ENCODE data around the gene TMEM117.

DNA sequence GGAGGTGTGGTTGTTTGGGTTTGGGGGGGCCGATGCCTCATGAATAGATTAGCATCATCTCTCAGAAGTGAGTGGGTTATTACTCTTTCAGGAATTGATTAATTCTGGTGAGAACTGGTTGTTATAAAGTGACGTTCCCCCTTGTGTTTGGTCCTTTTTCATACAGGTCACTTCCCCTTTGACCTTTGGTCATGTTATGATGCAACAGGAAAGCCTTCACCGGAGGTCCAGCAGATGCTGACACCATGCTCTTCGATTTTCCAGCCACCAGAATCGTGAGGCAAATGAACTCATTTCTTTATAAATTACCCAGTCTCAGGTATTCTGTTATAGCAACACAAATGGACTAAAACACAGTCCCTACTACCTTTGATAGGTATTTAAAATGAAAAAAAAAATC is 600.9 kb downstream of the TMEM117 start:
- TF ChIP-seq, protein P1, sequence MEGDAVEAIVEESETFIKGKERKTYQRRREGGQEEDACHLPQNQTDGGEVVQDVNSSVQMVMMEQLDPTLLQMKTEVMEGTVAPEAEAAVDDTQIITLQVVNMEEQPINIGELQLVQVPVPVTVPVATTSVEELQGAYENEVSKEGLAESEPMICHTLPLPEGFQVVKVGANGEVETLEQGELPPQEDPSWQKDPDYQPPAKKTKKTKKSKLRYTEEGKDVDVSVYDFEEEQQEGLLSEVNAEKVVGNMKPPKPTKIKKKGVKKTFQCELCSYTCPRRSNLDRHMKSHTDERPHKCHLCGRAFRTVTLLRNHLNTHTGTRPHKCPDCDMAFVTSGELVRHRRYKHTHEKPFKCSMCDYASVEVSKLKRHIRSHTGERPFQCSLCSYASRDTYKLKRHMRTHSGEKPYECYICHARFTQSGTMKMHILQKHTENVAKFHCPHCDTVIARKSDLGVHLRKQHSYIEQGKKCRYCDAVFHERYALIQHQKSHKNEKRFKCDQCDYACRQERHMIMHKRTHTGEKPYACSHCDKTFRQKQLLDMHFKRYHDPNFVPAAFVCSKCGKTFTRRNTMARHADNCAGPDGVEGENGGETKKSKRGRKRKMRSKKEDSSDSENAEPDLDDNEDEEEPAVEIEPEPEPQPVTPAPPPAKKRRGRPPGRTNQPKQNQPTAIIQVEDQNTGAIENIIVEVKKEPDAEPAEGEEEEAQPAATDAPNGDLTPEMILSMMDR (IDR thresholded peaks at IDR 0.05; ENCODE audit: insufficient read depth, low read depth, low read length): no peak
- no peak for TF ChIP-seq EZH2 (IDR thresholded peaks at IDR 0.05; ENCODE audit: insufficient read depth, low read length)
